GM10266 (cell line): Measurements from ENCODE around the gene GDPD3.

Experiments used
- DNase-seq: peaks from one replicate; pipeline ENCODE4 v3.0.0; 2012; ENCODE audit errors: extremely low spot score
- TF ChIP-seq, protein P1 (sequence below): IDR thresholded peaks from 2 replicates; pipeline ENCODE4 v1.5.1; 2012; ENCODE audit warnings: mild to moderate bottlenecking, low read depth; ENCODE audit not compliant: control insufficient read depth, insufficient read depth; ENCODE audit errors: missing control alignments

The GDPD3 gene

DNA sequence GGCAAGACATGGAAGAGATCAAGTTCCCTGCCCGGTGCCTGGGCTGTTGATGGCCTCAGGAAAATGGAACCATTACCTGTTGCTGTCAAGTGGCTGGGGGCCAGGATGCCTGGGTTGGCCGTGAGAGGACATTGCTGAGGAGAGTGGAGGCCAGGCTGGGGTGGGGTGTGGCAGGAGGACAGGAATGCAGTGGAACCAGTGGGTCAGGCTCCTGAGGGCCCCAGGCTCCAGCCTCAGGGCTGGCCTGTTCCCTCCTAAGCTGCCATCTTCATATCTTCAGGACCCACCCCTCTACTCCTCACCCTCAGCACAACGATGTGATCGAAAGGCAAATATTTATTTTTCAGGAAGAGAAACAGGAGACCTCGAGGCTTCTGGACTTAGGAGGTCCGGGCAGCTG is 8.8 kb downstream of the GDPD3 start:
- TF ChIP-seq, protein P1, sequence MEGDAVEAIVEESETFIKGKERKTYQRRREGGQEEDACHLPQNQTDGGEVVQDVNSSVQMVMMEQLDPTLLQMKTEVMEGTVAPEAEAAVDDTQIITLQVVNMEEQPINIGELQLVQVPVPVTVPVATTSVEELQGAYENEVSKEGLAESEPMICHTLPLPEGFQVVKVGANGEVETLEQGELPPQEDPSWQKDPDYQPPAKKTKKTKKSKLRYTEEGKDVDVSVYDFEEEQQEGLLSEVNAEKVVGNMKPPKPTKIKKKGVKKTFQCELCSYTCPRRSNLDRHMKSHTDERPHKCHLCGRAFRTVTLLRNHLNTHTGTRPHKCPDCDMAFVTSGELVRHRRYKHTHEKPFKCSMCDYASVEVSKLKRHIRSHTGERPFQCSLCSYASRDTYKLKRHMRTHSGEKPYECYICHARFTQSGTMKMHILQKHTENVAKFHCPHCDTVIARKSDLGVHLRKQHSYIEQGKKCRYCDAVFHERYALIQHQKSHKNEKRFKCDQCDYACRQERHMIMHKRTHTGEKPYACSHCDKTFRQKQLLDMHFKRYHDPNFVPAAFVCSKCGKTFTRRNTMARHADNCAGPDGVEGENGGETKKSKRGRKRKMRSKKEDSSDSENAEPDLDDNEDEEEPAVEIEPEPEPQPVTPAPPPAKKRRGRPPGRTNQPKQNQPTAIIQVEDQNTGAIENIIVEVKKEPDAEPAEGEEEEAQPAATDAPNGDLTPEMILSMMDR, result no peak
- no peak for DNase-seq

DNA sequence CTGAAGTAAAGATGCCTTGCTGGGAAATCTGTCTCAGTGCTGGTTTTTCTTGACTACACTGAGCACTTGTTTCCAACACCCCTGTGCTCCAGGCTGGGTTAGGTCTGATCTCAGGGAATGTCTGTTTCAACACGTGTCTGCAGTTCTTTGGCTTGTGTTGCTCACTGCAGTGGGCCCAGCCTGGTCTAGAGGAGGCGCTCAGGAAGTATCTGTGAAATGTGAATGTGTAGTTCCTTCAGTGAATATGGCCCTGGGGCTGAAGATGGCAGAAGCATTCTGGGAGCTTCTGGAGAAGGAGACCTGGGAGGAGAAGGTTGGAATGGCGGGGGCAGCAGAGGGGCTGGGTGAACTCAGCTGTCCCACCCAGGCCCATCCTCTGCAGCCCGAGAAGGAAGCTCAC is 9.2 kb downstream of the GDPD3 start:
- TF ChIP-seq, protein P1, result no peak
- DNase-seq, result no peak

DNA sequence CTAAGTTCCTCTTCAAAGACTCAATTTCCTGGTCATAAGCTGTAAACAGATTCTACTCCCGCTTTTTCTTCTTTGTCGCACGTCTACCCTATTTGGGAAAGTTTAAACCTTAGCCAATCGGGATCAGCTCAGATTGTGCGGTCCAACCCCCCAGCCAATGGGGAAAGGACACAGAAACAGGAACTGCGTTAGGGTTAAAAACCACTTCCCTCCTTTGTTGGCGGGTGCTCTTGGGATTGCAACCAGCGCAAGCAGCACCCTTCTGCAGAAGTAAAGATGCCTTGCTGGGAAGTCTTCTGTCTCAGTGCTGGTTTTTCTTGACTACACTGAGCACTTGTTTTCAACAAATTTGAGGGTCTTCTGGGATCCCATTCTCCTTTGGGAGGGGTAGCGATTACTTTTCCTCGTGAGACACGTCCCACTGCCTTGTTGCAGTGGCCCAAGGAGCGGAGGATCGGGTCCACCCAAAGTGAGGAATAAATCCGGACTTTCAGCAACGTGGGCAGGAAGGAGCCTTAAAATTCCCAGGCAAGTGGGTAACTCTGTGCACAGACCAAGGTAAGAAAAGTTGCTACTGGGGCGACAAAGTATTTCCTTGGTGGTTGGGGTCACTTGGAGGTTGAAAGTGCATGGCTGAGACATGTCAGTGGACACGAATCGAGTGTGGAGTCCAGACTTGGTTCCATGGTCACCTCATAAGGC is 16.3 kb downstream of the GDPD3 start:
- TF ChIP-seq, protein P1, result no peak
- DNase-seq, result no peak

DNA sequence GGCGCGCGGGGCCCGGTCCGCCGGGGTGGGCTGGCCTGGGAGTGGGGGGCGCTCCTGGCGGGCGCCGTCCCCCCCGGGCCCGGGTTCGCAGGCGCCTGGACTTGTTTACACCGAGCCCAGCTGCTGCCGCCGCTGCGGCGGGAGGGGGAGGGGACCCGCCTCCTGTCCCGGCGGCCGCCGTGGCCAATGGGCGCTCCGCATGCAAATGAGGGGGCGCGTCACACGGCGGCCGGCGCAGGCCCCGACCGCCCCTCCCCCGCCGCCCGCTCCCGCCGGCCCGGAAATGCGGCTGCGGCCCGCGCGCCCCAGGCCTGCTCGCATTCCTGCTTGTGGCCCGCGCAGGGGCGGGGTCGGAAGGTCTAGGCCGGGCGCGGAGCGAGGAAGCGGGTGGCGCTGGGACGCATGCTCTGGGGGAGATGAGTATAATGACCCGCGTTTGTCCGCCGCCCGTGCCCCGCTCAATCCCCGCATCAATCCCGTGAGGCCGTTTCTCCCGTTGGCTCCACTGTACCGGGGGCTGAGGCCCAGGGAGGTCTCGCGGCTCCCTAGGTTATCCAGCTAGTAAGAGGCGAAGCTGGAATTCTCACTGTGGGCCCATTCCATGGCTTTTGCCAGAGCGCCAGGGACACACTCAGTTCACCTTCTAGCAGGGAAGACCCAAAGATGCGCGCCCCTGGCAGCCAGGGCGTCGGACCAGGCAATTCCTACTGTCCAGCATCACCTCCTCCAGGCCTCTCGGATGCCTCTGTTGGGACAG is 17.1 kb downstream of the GDPD3 start, which contains the start of gene YPEL3:
Gene YPEL3, minus strand, starts transcription at position 109 of the 757 bp plus-strand sequence. CDS start 731 bp downstream, outside the sequence.
- TF ChIP-seq, protein P1, result no peak
- DNase-seq, result peak; percentile 99

DNA sequence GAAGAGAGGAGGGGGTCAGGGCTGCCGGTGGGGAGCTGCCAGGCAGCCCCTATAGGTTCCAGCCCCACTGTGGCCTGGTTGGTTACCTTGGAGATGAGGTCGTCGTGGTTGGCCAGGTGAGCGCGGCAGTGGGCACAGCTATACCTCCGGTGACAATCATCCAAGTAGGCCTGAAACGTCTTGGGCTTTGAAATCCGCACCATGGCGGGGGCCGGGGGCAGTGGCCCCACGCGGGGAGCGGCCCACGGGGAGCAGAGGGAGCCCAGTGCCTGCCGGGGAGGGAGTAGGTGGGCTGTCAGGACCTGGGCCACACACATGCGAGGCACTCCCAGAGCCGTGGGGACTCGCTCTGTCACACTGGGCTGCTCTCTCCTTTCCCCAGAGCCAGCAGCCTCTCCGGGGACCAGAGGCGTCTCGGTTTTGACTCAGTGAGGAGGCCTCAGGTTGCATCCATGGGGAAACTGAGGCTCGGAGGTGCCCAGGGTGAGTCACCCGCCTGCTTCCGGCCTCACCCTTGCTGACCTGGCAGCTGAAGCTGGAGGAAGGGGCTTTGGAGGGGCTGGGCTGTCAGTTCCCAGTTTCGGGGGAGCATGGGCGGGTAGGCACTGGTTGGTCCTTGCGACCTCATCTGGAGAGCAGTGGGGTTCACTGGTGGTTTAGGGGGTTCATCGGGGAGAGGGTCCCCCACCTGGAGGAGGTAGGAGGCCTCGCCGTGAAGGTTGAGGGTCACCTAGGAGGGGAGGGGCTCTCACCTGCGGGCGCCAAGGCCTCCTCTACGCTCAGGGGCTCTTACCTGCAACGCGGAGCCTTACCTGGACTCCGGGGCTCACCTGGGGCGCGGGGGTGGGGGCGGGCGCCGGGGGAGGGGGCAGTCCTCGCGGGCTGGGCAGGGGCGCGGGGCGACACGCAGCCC is 17.9 kb downstream of the GDPD3 start:
- TF ChIP-seq, protein P1, result no peak
- DNase-seq, result peak; percentile 55

DNA sequence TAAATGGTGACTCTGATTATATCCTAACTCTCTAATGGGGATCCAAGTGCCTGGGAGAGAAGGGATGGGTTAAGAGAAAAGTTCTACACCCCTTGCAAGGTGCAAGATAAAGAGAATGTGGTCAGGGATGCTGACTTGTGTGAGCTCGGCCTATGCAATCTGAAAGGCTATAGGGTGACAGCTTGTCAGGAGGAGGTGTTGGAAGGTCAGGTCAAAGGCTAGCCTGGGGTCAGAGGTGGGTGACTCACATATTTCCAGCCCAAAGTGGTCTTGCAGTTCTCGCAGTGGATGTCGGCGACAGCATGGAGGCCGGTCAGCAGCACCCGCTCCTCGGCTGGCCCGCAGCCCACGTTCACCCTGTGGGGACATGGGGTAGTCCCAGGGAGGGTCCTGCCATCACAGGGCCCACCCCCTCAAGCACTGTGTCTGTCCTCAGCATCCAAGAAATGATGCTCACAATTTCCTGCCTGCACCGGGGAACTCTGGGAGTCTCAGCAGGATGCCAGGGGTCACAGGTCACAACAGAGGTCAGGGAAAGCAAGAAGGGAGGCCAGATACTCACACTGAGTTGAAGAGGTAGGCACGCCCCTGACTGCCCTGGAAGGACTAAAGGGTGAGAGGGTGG is 18.7 kb downstream of the GDPD3 start:
- TF ChIP-seq, protein P1, result no peak

More for the DNA sequence above, 18.7 kb downstream of the GDPD3 start:
- DNase-seq, result no peak
